DMS153 treated with DMSO at 0.1 percent for 48 hours (cell line): ENCODE measurements around the gene HLA-DOA.

Source experiments
- DNase-seq: peaks from one replicate; lab custom pipeline; 2025; ENCODE audit not compliant: unreplicated experiment; lab: John Stamatoyannopoulos, UW

HLA-DOA gene

GRCh38 chr6:33008944-33009861 lies at the start of gene HLA-DOA:
HLA-DOA (minus strand) TSS chr6:33009591.
- DNase-seq: no peak

- DNase-seq: no peak
Measured at GRCh38 chr6:33057222-33058150, 48.1 kb upstream of the HLA-DOA start.

GRCh38 chr6:33053230-33053629 lies 43.8 kb upstream of the HLA-DOA start:
- DNase-seq: no peak

- DNase-seq: no peak
Measured at GRCh38 chr6:33052627-33053026, 43.2 kb upstream of the HLA-DOA start.

DNA sequence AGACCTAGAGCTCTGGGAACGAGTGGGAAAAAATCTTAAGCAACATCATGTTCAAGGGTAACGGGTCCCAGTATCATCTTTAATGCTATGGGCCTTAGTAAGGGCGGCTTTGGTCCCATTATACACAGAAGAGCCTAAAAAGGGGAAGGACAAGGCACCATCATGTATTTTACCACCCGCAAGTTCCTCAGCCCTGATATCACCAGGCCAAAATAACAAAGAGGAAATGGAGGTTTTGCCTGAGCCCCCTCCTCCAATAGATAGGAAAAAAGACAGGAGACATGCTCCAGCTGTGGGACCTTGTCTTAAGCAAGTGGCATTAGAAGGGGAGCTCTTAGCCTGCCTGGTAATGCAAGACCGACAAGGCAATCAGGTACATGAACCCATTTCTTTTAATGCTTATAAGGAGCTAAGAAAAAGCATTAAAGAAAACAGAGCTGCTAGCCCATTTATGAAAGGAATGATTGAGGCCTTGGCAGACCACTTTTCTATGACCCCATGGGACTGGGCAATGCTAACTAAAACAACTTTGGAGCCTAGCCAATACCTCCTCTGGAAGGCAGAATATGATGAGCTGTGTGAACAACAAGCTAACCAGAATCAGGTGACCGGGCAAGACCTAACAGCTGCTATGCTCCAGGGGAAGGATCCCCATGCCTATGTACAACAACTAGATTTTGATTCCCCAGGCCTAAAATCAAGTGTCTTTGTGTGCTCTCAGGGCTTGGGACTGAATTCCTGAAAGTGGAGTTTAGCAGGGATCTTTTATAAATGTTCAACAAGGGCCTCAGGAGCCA lies 40.8 kb upstream of the HLA-DOA start:
- DNase-seq: no peak

DNA sequence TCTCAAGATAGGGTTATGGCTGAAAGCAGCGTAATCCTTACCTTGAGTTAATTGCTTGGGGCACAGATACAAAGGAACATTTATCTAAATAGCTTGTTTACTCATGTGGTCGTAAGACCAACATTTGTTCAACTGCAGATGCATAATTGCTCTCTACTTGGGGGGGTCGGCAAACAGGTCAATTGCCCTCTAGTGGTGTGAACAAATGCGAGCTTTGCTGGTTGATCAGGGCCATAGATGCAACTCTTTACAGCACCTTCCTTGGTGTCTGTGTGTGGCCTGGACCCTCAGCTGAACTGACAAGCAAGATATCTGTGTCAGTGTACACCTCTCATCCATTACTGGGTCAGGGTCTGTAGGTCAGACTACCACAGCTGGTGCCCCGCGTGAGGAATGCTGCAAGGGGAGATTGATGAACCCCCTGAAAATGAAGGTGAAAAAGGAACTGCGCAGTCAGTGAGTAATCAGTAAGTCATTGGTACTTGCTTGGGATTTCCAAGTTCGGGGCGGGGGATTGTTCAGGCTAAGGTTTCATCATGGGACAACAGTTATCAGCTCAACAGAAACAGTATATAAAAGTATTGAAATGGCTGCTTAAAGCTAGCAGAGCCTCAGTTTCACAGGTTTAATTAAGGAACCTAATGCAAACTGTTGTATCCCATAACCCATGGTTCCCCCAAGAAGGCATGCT lies 40.1 kb upstream of the HLA-DOA start:
- DNase-seq: no peak

DNA sequence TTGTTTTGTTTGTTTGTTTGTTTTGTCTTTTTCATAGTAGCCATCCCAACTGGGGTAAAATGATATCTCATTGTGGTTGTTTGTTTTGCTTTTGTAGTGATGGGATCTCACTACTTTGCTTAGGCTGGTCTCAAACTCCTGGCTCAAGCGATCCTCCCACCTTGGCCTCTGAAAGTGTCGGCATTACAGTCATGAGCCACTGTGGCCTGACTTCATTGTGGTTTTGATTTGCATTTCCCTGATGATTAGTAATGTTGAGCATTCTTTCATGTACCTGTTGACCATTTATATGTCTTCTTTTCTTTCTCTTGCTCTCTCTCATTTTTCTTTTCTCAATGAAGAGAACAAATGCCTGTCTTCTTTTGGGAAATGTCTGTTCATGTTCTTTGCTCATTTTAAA lies 30.8 kb upstream of the HLA-DOA start:
- DNase-seq: no peak

- no peak for DNase-seq
Measured at GRCh38 chr6:33036535-33036934, 27.1 kb upstream of the HLA-DOA start.

DNA sequence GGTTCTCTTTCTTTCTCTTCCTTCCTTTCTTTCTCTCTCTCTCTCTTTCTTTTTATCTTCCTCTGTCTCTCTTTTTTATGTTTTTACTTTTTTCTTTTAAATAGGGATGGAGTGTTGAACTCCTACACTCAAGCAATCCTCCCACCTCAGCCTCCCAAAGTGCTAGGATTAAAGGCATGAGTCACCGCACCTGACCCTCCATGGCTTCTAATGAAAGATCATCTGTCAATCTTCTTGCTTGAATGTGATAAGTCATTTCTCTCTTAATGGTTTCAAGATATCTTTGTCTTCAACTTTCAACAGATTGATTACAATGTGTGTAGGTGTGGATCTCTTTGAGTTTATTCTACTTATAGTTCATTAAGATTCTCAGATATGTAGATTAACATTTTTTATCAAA lies 25.2 kb upstream of the HLA-DOA start:
- DNase-seq: no peak

GRCh38 chr6:33030245-33030644 lies 20.9 kb upstream of the HLA-DOA start:
- no peak for DNase-seq

DNA sequence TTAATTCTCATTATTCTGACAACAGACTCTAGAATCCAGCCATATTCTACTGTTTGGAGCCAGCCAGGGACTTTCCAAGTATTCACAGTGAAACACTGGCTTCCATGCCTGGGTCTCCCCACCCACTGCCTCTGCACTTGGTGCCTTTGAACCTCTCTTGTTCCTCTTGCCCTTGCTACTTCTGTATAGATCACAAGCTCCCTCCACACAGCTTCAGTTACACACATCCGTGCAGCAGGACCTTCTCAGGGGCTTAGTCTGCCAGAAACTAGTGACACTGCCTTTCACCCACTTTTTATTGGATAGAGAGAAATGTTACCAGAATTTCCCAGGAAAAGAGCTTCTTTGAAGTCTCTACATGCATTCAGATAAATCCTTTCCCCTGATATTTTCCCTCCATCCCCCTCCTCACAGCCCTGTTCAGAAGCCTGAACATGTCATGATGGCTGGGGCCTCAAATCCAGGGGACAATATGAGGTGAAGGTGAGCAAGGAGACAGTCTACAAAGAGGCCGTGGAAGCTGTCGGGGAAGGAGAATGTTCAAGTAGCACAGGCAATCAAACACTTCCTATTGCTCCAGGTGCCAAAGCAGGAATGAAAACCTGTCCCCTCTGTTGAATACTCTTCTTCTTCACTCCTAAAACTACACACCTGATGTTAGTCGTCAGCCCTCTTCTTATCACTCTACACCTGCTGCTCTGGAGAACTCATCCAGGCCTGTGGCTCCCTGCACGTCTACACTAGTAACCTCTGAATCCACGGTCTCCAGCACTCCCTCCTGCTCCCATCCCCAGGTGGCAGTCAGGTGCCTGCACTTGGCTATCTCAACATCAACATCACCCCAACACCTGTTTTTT lies 20.2 kb upstream of the HLA-DOA start:
- DNase-seq: no peak

GRCh38 chr6:33028220-33028849 lies 18.9 kb upstream of the HLA-DOA start:
- DNase-seq: no peak

- no peak for DNase-seq
Measured at GRCh38 chr6:33024521-33024920, 15.1 kb upstream of the HLA-DOA start.

DNA sequence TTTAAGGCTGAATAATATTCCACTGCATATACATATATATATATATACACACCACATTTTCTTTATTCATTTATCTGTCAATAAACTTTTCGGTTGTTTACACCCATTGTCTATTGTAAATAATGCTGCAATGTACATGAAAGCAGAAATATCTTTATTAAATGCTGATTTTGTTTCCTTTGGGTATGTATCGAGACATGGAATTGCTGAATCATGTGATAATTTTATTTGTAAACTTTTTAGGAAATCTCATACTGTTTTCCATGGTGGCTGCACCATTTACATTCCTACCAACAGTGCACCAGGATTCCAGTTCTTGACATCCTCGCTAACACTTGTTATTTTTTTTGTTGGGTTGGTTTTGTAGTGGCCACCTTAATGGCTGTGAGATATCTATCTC lies 14.1 kb upstream of the HLA-DOA start:
- no peak for DNase-seq

DNA sequence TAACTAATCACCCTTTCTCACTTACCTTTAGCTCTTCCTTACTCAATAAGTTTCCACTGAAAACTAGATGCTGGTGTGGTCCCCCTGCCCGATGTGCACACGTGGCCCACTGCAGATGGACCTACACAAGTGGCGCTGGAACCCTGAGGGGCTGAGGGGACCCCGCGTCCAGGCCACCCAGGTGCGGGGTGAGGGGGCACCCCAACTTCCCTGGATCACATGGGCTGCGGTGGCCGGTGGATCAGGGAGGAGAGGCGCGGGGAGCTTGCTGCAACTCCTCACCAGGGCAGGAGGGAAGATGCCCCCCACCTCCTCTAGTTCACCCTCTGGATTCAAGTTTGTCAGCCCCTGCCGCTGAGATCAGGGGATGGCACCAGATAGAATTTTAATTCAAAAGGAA lies 12.5 kb upstream of the HLA-DOA start:
- DNase-seq: no peak

- no peak for DNase-seq
Measured at GRCh38 chr6:33019372-33019771, 10.0 kb upstream of the HLA-DOA start.

DNA sequence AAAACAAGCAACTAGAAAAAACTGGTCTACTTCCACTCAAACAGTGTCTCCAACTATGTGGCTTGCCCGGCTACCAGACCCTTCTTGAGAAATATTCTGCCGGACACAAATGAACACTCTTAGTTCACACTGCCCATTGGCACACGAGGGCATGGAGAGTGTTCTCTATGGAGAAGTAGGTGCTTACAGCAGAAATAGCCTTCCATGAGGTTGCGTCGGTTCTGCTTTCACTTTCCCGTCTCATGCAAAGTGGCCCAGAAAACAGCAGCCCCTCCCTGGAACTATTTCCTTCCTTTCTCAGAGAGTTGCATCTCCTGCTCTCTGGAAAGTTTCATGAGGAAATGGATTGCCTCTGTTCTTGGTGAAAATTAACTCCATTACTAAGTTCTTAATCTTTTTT lies 9.5 kb upstream of the HLA-DOA start:
- DNase-seq: no peak

DNA sequence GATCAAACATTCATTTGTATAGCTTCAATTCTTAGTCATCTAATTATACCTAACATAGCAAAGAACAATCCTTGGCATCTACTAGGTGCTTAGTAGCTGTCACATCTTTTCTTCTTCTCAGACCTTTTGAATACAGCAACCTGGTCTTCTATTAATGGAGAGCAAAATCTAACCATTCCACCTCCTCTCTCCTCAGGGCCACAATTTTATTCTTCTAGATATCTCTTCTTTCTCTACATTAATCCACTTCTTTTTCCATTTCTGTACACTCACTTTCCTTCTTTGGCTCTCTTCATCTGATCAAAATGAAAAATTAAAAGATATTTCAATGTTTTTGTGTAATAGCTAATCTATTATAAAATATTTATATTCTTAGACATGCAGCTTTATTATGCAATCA lies 9.0 kb upstream of the HLA-DOA start:
- no peak for DNase-seq

- no peak for DNase-seq
Measured at GRCh38 chr6:33017694-33018353, 8.4 kb upstream of the HLA-DOA start.
